EH (cell line): Measurements from ENCODE around the gene KRTAP2-4.
"Not testable (repeated sequence)": the region's sequence is repeated elsewhere in the genome, so short reads cannot be mapped to it uniquely, and the experiment has no call there.

Experiments used
- DNase-seq: peaks from one replicate; pipeline ENCODE4 v3.0.0-alpha.2; 2015; ENCODE audit warnings: low read depth

Gene KRTAP2-4

GRCh38 chr17:41037853-41038350 lies 27.8 kb downstream of the KRTAP2-4 start:
- no peak for DNase-seq

- DNase-seq: not testable (repeated sequence)
Observed at GRCh38 chr17:41034346-41034935, 31.2 kb downstream of the KRTAP2-4 start, which contains the start of gene KRTAP1-3. KRTAP1-3 (minus strand) TSS chr17:41034874; CDS start chr17:41034821, 53 bp downstream.

GRCh38 chr17:41029633-41030245 lies 35.9 kb downstream of the KRTAP2-4 start, which contains the start of gene KRTAP1-4:
KRTAP1-4 (minus strand) TSS chr17:41030195; CDS start chr17:41030078, 117 bp downstream.
- DNase-seq: no peak

GRCh38 chr17:41026715-41027471 lies 38.8 kb downstream of the KRTAP2-4 start, which contains the start of gene KRTAP1-5:
KRTAP1-5 (minus strand) TSS chr17:41027208; CDS start chr17:41027155, 53 bp downstream.
- peak; percentile 94 for DNase-seq

GRCh38 chr17:41024697-41025096 lies 41.0 kb downstream of the KRTAP2-4 start:
- peak; percentile 41 for DNase-seq

- DNase-seq: peak; percentile 49
Observed at GRCh38 chr17:41020336-41020735, 45.3 kb downstream of the KRTAP2-4 start.

- no peak for DNase-seq
Observed at GRCh38 chr17:41019415-41019814, 46.3 kb downstream of the KRTAP2-4 start.

GRCh38 chr17:41018541-41018940 lies 47.1 kb downstream of the KRTAP2-4 start:
- DNase-seq: no peak

- DNase-seq: no peak
Observed at GRCh38 chr17:41016578-41017215, 49.0 kb downstream of the KRTAP2-4 start.

GRCh38 chr17:41015454-41015853 lies 50.2 kb downstream of the KRTAP2-4 start:
- no peak for DNase-seq
